Measurements from ENCODE around the gene AARS2. TPM values are rescaled to one million over a fixed set of nuclear protein-coding genes. Genes with fewer than 3 reads are reported as not detected.

AARS2 gene
- total and polyA plus RNA-seq, 9 of the 15 experiments (the other 6 are each of a cell fraction or from before 2014, with no cell fraction given), result 0.97 to 34.0 (median 18.3) TPM

GRCh38 chr6:44253307-44254101 lies 59.6 kb downstream of the AARS2 start (continued):
- TF ChIP-seq E2F5 (CRISPR knock-in tag; IDR thresholded peaks at IDR 0.05), result 0 out of 2 replicates have a peak, but pooled peaks have one; percentile 51
- TF ChIP-seq REST (IDR thresholded peaks at IDR 0.05; ENCODE audit: borderline replicate concordance), result peak; percentile 26; the same call in 1 of the 2 replicates
- no peak for TF ChIP-seq REST (CRISPR knock-in tag; IDR thresholded peaks at IDR 0.05; ENCODE audit: low read depth)
- TF ChIP-seq TFAP4 (CRISPR knock-in tag; IDR thresholded peaks at IDR 0.05; ENCODE audit: borderline replicate concordance), result 0 out of 2 replicates have a peak, but pooled peaks have one; percentile 37
- TF ChIP-seq MNT (conservative IDR thresholded peaks at IDR 0.05), result 0 out of 4 replicates have a peak, but pooled peaks of 1 of the 2 experiments have one; percentile 14
- peak; percentile 46 to 52 for TF ChIP-seq RAD21 (CRISPR knock-in tag; conservative IDR thresholded peaks at IDR 0.05 in 1 of 2, IDR thresholded peaks at IDR 0.05 in 1 of 2)
- TF ChIP-seq NONO (IDR thresholded peaks at IDR 0.05; ENCODE audit: low read depth in 2 of 2, low read length in 1 of 2), result 0 out of 4 replicates have a peak, but pooled peaks of 1 of the 2 experiments have one; percentile 17
- TF ChIP-seq MLLT1 (IDR thresholded peaks at IDR 0.05), result peak in 1 of 2 experiments; percentile 43; a peak in 1 of 4 replicates
